NCI-H510A treated with DMSO at 0.1 percent for 48 hours (cell line): ENCODE measurements around the gene ASTN2.

Experiments used
- DNase-seq: peaks from one replicate; lab custom pipeline; 2025; lab: John Stamatoyannopoulos, UW

Gene ASTN2

DNA sequence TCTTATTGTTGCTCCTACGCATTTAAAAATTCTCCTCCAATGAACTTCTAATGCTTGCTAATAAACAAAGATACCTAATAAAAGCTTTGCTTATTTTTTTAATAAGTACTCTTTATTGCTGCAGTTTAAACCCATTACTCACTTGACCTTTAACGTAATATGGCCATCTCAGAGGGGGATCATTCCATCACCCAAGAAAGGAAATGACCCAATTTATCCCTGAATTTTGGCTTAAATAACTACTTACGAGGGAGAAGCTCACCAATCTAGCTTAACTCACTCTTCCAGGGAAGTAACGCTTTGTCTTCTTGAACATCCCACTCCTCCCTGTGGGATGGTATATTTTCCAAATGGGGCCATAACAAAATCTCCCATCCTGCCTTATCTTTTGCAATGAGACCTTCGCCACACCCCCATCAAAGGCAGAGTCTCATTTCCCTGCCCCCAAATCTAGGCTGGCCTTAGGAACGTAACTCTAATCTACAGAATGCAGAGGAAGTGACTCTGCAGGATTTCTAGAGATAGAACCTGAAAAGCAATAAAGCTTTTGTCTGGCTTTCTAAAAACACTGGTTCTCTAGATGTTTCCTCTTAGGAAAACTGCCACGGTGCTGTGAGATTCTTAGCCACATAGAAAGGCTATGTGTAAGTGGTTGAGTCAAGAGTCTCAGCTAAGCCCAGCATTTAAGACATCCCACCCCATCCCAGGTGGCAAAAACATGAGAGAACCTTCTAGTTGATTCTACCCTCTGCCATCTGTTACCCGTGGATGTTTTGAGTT is 310.0 kb downstream of the ASTN2 start:
- DNase-seq: no peak

DNA sequence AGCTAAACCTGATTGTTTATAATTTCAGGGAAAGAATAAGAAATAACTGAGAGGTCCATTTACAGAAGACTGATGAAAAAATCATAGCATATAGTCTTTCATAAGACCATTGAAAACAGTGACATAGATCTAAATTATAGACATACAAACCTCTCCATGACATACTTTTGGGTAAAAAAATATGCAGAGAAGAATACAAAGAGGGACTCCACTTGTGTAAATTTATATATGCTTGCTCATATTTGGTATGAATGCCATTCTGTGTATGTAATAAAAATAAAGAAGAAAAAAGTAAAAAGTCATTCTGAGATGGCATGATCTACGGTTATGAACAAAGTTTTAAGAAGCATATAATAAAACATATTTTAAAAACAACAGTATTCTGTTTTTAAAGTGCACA is 310.7 kb downstream of the ASTN2 start:
- no peak for DNase-seq

DNA sequence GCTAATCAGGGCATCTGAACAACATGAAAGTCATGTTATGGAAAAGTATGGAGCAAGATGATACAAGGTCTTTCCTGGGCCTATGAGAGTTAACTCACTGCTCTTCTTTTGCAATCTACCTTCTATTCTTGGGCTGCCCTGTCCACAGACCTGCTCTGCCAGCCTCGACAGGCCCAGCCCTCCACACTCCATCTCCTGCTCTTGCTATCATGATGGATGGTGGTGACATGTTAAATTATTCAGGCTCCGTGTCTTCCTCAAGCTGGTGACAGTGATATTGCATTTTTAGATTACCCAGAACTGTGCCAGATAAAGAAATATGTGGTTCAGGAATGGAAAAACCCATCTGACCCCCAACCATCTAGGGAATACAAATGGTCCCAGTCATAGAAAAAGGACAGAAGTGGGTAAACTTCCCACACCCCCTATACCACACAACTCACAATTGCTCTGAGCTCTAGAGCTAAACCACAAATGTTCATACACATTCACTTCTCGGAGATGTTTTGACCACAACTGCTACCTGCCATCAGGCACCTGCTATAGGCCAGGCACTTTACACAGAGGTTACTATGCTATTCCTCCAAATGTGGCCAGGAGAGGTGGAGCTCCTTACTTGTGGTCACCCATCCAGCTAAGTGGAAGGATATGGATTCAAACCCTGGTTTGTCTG is 311.3 kb downstream of the ASTN2 start:
- DNase-seq: no peak

DNA sequence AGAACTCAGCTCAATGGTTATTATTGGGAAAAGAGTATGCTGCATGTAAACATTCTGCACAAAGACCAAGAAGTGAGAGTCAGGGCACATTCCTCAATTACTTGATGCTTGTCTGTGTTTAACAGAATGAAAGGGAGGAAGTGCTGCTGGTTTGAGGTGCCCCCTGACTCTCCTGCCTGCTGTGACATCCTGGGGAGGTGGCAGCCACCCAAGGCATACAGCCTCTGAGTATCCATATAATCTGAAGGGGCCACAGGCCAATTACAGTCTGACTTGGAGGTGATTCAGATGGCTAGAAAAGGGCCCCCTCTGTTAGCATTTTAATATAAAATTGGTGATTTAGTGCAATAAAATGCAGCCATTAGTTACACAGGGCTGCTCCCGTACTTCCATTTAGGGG is 313.8 kb downstream of the ASTN2 start:
- no peak for DNase-seq

DNA sequence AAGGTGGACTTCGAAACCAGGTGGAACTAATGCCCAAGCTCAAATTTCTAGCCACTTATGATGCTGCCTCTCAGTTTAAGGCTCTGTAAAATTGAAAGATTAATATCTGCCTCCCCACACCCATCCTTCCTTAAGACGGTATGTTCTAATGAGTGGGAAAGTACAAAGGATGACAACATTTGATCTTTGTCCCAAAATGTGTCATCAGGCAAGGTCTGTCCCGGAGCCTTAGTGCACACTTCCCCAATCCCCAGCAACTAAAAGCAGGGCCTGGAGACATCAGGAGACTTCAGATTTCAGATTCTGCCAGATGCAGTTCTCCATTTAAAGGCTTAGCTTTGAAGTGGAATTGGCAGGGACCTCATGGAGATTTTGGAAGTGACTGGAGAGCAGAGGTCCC is 316.5 kb downstream of the ASTN2 start:
- no peak for DNase-seq

DNA sequence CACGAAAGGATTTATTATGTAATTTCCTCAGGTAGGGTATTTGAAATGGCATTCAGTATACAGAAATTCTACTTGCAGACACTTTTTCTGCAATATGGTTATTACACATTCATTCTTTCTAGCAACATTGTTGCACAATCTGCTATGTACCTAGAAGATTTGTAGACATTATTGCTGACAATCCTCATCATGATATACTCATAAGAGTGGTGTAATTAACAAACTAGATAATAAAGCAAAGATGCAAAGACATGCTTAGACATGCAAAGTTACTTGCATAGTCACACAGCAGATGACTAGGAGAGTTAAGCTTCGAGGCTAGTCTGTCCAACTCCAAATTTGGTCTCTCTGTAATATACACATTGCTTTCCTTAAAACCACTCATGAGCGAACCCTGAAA is 317.1 kb downstream of the ASTN2 start:
- no peak for DNase-seq

DNA sequence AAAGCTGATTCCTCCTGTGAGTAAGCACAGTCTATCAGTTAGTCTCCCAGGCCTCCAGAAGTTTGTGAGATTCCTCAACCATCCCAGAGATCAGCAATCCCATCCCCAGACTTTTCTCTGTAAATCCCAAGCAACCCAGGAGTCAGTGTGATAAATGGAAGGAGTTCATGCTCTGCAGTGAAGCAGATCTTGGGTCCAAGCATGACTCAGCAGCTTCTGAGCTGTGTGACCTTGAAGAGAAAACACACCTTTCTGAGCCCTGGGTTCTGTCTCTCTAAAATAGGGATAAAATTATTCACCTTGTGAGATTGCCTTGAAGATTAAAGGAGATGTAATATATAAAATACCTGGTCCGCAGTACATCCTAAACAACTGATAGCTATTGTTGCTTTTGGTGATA is 318.7 kb downstream of the ASTN2 start:
- DNase-seq: no peak

DNA sequence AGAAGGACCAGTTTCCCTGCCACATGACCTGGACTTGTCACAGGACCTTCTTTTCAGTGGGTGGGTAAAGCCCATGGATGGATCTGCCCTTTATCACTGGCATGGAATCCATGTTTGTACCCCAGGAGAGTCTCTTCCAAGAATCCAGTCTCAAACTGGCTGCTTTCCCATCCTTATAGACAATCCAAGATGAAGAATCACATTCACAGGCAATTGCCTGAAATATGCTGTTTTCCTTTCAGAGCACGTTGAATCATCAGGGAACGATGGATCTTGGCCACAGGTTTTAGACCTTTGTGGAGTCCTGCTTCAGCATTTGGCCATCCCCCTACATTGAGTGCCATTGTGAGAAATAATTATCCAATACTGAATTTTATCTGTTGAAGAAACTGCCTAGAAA is 319.8 kb downstream of the ASTN2 start:
- no peak for DNase-seq

DNA sequence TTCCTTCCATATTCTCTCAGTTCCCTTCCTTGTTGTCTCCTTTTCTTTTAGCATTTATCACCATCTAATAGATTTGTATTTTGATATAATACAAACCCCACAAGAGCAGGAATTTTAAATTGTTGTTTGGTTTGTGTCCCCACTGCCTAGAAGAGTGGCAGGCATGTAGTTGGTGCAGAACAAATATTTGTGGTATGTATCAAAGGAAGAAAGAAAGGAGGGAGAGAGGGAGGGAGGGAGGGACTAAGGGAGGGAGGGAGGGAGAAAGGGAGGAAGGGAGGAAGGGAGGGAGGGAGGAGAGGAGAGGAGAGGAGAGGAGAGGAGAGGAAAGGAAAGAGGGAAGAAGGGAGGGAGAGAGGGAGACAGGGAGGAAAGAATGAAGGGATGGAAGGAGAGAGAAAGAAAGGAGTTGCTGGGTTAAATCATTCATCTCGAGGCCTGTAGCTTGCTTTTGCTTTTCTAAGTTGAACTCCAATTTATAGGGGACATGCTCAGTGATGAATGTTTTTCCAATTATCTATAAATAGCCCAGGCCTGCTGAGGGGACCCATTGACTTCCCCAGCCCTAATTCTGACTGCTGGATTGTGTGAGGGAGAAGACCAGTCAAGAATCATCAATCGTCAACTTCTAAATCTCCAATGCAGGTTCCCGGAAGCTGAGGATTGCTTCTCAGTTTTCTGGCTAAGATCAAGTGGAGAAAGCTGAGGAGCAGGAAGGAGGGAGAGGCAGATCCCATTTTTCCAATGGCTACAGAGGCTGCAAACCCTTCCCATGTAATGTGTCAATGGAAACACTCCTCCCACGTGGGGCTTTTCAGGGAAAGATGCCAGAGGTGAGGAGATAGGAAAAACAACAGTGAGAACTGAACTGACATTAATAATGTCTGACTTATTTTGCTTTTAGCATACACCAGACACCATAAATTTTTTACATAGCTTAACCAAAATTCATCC is 320.7 kb downstream of the ASTN2 start:
- no peak for DNase-seq

DNA sequence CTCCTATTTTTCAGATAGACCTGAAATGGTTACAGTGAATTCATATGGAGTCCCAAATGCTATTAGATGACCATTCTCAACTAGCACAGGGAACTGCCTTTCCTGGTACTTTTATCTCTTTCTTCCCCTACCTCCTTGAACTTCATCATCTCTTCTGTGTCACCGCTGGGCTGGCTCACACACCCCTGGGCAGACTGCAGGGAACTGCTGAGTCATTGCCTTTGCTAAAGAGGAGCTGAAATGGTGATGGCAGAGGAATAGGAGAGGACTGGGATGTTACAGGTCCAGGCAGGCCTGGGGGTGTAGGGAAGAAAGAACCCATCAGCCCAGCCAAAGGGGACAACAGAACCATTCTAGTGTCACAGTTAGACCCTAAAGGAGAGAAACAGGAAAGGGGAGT is 322.3 kb downstream of the ASTN2 start:
- DNase-seq: no peak

DNA sequence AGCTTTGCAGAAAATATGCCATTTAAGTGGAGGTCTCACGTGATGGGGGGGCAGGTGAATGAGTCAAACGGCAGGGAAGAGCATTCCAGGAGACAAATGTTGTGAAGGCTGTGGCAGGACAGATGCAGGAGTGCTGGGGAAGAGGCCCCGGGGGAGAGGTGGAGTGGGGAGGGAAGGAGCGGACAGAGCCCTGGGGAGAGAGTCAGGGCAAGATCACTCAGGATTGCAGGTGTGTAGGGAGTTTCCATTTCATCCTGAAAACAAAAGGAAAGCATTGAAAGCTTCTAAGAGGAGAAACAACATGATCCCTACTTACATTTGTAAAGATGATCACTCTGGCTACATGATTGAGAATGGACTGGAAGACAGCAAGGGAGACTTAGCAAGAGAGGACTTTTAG is 323.3 kb downstream of the ASTN2 start:
- no peak for DNase-seq

DNA sequence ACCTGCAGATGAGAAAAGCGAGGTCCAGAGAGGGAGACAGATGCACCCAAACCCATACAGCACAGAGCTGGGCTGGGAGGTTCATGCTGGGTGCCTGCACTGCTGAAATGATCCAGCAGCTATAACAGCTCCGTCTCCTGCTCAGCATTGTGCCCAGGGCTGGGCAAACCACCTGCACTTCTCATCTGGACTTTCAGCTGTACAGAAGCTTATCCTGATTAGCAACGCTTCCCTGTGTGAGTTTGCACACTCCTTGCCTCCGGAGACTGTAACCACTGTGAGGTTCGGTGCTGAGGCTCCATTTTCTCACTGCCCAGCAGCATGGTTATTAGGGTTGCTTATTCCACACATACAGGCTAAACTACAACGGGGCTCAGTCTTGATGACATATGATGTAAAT is 326.1 kb downstream of the ASTN2 start:
- DNase-seq: no peak

DNA sequence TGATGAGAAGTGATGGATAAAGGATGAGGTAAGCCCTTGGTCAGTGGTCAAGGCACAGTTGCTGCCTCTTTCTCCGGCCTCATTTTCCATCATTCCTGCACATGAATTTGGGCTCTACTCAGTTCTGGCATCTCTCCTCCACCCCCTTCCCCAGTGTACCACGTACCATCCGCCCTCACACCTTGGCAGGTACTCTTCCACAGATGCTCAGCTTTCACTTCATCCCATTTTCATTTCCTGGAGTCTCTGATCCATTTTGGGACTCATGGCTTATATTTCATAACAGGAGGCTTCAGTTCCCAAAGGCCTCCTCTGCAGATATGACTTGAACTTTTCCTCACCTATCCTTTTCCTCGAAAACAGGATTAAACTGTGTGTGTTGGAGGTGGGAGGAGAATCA is 326.7 kb downstream of the ASTN2 start:
- DNase-seq: no peak

DNA sequence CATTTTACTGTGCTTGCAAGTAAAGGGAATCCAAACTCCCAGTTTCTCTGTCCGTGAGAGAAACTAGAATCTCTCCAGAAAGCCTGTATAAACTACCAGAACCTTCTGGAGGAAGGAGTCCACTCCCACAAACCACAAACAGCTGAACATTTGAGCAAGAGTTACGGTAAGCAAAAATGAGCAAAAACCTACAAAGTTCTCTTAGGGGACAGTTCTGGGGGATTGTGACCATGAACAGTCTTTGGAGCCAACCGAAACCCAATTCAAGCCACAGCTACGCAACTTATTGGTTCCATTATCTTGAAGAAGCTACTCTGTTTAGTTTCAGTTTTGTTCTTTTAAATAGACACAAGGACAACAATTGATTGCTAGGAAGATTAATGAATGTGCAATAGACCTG is 330.6 kb downstream of the ASTN2 start:
- DNase-seq: no peak

DNA sequence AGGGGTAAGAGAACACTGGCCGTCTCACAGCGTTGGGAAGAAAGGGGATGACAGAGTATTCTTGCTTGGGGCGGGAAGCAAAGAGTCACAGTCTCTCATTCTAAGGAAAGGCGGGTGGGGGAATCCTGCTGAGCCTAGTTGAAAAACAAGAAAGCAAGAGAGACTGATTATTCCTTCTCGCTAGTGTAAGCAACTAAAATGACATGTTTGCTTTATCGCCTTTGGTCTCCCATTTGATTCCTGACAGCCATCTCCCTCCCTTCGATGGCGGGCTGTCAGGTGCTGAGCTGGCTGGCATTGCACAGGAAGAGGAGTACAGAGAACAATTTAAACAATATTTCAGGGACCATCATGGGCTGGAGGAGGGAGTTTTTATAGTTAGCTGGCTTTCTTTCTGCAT is 331.3 kb downstream of the ASTN2 start:
- DNase-seq: no peak

DNA sequence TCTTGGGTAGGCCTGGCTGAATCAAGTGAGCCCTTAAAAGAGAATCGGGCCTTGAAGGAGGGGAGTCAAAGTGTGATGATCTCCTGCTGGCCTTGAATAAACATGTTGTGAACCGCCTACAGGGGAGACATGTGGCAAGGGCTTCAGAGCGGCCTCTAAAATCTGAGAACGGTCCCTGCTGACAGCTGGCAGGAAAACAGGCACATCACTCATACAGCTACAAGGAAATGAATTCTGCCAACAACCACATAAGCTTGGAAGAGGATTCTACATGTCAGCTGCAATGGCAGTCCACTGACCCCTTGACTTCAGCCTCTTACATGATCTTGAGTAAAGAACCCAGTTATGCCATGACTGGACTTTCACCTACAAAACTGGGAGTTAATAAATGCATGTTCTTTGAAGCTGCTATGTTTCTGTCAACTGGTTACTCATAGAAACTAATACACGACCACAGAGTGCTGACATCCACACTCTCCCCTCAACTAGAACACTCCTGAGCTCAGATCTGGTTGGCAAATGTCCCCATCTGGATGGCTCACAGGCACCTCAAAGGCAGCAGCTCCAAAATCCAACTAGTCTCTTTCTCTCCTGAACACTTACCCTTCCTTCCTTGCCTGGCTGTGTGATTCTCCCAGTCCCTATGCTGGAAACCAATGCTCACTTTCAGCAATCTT is 333.1 kb downstream of the ASTN2 start:
- DNase-seq: no peak

DNA sequence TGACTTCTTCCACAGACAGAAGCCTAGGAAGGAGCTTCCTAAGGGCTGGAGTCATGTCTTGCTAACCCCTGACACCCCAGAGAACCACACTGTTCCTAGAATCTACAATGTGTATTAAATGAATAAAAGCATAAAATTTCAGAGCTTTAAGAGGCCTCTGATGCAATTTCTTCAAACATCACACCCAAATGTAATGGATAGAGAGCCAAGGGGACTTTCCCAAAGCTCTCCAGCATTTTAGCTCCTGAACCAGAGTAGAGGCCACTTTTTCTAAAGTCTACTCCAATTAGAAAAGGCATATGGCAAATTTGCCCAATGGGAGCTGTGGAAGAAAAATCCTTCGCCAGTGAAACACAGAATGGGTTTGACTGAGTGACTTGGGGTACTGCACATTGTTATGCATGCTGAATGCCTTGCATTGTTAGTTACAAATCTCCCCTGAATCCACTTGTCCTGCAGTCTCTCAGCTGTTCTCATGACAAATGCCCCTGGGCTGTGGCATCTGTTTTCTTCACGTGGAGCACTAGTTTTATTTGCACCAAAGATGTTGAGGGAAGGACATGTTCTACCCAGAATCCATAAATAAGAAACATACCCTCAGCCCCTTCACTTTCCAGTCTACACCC is 334.0 kb downstream of the ASTN2 start:
- DNase-seq: no peak

DNA sequence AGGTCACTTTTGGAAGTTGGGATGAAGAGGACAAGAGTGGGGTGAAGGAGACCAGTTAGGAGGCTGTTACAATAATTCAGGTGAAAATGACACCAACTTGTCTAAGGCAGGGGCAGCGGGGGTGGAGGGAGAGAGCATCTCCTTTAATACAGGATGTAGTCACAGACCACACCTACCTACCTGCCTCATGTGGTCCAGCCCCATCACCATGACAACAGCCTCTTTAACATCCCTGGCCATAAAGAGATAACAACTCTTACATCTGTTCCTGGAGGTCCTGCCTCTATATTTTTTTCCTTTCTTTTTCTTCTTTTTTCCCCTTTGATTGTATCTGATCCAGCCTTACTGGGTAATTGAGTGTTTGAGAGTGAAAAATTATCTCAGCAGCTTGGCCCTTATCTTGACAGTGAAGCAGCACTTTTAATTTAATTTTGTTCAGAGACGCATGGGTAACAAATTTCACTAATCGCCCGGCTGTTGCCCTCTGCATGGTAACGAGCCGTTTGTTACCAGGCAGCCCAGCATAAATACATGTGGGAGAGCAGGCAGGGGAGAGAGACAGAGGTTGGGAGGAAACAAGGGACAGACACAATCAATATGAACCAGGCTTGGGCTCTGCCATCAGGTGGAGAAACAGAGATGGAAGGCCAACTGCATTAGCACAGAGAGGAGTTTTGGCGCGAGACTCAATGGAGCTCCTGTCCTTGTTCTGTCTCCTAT is 338.1 kb downstream of the ASTN2 start:
- DNase-seq: no peak

DNA sequence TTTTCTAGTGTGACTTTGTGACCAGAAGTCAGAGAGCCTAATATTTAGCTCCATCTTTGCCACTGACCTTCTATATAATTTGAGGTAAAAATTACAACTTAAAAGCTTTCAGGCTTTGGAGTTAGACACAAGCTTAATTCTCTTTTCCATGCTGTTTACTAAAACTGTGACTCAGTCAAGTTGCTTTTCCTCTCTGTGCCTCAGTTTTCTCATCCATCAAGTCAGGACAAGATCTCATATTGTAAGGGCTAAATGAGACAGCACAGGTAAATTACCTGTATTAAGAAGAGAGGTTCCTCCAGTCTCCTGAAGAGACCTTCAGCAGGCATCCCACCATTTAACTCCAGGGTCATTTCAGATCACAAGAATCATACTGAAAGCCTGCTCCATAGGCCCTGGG is 339.2 kb downstream of the ASTN2 start:
- DNase-seq: no peak

DNA sequence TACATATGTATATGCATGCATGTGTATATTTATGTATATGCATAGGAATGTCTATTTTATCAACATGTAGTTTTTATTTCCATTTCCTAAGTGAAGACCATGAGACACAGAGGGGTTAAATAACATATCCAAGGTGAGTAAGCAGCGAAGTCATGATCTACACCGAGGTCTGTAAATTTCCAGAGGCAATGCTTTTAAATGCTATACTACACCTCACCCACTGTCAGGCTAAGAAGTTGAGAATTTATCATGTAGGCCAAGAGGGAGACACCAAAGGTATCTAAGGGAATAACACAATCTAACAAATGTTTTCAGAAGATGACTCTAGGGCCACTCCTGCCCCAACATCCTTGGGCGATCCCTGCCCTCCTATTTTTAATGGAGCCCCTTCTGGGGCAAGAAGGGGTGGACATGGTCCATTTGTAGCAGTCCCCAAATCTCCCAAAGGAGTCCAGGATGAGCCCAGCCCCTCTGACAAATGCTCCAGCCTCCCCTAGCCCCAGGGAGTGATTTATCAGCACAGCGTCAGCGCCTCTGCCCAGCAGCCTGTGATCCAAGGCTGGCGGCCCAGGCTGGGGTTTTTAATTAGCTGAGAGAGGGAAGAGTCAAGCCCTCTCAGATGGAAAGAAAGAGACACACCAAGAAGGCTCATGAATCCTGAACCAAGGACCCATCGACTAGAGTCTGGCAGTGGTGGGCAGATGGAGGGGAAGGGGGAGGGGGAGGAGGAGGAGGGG is 339.9 kb downstream of the ASTN2 start:
- DNase-seq: no peak

DNA sequence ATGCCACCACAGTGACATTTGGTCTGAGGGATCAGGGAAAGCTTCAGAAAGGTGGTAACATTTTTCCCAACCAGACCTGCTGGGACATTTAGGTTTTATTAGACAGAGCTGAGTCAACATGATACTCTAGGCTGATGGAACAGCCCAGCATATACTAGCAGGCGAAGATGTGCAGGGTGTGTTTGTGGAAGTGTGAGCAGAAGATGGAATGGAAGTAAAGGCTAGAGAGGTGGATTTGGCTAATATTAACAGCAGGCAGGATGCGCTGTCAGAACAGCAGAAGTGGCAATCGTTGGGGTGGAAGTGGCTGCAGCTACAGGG is 340.6 kb downstream of the ASTN2 start:
- DNase-seq: no peak
